BE2C (cell line): ENCODE measurements around the gene GK2.

ENCODE experiments used
- DNase-seq: peaks from one replicate; pipeline ENCODE4 v3.0.0-alpha.2; 2020
- H3K27me3 ChIP-seq: fragments of 250-450 bp; sonication (Bioruptor Pico); 2 replicates; pipeline ENCODE4 v1.5.1; 2020; ENCODE audit warnings: mild to moderate bottlenecking
- H3K36me3 ChIP-seq: fragments of 250-450 bp; sonication (Bioruptor Pico); 2 replicates; pipeline ENCODE4 v1.5.1; 2020; ENCODE audit warnings: mild to moderate bottlenecking
- H3K4me1 ChIP-seq: fragments of 250-450 bp; sonication (Bioruptor Pico); 2 replicates; pipeline ENCODE4 v1.5.1; 2020
- H3K4me3 ChIP-seq: 2 replicates; pipeline ENCODE4 v1.5.1; 2011; ENCODE audit warnings: low read depth, low read length
- H3K9me3 ChIP-seq: fragments of 250-450 bp; sonication (Bioruptor Pico); 2 replicates; pipeline ENCODE4 v1.5.1; 2020
- CTCF ChIP-seq: IDR thresholded peaks from 2 replicates; pipeline ENCODE4 v1.5.1; 2012; ENCODE audit warnings: mild to moderate bottlenecking, low read depth, low read length

Gene GK2

GRCh38 chr4:79399076-79399475, 9.0 kb downstream of the GK2 start:
- peaks cover 8% of the 10 kb centered on the region for H3K4me1 ChIP-seq
- no peak for DNase-seq
- H3K36me3 ChIP-seq = no peaks in the 10 kb centered on the region
- no peaks in the 10 kb centered on the region for H3K27me3 ChIP-seq
- TF ChIP-seq CTCF = no peak
- H3K9me3 ChIP-seq = no peaks in the 10 kb centered on the region
- no peak overlapping the region for H3K4me3 ChIP-seq

DNA sequence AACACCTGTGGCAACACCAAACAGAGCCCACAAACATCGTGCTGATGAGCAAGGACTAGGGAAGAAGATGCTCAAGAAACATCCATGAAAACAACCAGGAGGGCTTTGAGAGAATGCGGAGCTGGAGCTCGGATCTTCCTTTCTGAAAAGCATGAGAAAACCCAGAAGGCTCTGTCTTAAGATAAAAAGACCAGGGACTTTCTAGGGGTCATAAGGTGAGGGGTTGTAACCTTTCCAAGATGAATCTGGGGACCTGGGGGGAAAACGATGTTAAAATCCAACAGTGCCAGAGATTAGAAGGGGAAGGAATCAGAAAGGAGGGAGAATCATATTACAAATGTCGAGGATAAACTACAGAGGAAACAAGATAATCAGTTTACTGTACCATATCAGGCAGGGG, 10.1 kb downstream of the GK2 start:
- no peak for DNase-seq
- TF ChIP-seq CTCF = no peak
- H3K4me3 ChIP-seq = no peak overlapping the region
- H3K36me3 ChIP-seq = no peaks in the 10 kb centered on the region
- H3K27me3 ChIP-seq = no peaks in the 10 kb centered on the region
- peaks cover 8% of the 10 kb centered on the region for H3K4me1 ChIP-seq
- no peaks in the 10 kb centered on the region for H3K9me3 ChIP-seq

DNA sequence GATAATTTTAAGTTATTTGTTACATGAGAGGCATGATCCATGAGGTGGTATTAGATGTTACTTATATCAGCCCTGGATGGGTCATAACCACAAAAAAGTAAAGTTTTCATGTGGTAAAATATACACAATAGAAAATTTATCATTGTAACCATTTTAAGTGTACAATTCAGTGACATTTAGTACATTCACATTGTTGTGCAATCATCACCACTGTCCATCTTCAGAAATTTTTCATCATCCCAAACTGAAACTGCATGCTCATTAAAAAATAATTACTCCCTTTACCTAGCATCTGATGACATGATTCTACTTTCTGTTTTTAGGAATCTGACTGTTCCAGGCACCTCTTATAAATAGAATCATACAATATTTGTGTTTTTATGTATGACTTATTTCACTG, 11.2 kb downstream of the GK2 start:
- no peak for TF ChIP-seq CTCF
- DNase-seq = no peak
- Histone ChIP-seq H3K4me3 (no peak overlapping the region), H3K27me3 (no peaks in the 10 kb centered on the region), H3K9me3 (no peaks in the 10 kb centered on the region), H3K4me1 (peaks cover 5% of the 10 kb centered on the region), H3K36me3 (no peaks in the 10 kb centered on the region)

DNA sequence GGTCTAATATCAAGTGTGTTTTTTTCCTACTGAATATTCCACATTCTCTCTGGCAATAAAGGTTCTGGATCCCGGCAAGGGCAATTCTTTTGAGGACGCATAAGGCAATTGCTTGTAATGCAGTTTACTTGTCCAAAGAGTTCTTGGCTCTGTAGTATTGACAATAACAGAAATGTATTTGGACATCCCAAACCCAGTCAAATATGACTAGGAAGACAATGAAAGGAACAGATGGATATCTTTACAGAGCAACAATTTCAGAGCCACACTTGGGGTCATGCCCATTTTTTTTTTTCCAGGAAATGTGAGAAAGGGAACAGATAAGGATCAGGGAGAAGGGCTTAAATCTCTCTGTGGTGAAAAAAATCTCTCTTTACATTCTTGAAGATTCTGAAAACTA, 12.2 kb downstream of the GK2 start:
- H3K36me3 ChIP-seq = no peaks in the 10 kb centered on the region
- no peak overlapping the region for H3K4me3 ChIP-seq
- H3K27me3 ChIP-seq = no peaks in the 10 kb centered on the region
- DNase-seq = no peak
- no peak for TF ChIP-seq CTCF
- peaks cover 3% of the 10 kb centered on the region; the same call in 1 of the 2 replicates for H3K4me1 ChIP-seq
- H3K9me3 ChIP-seq = no peaks in the 10 kb centered on the region

GRCh38 chr4:79390890-79391289, 17.1 kb downstream of the GK2 start:
- H3K4me3 ChIP-seq = no peak overlapping the region
- TF ChIP-seq CTCF = no peak
- no peaks in the 10 kb centered on the region for H3K9me3 ChIP-seq
- H3K27me3 ChIP-seq = no peaks in the 10 kb centered on the region
- no peak for DNase-seq
- no peaks in the 10 kb centered on the region for H3K36me3 ChIP-seq
- peaks cover 4% of the 10 kb centered on the region; the same call in 1 of the 2 replicates for H3K4me1 ChIP-seq

DNA sequence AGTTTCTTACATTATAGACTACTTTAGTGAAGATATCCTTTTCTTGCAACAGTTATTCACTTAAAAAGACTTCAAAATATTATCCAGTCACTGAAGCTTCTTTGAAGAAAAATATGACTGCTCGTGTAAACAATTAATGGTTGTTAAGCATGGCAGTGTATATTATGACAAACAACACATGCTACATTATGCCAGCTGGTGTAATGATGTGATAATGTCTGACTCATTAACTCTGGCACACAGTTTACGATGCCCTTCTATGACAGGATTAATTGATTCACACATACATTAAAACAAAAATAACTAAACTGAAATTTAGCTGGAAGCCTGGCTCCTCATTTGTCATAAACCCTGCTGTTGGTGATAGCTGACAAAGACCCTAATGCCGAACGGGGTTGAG, 22.4 kb downstream of the GK2 start:
- TF ChIP-seq CTCF = no peak
- H3K4me1 ChIP-seq = no peaks in the 10 kb centered on the region; the same call in 1 of the 2 replicates
- H3K27me3 ChIP-seq = no peaks in the 10 kb centered on the region
- H3K9me3 ChIP-seq = no peaks in the 10 kb centered on the region
- H3K4me3 ChIP-seq = no peak overlapping the region
- no peaks in the 10 kb centered on the region for H3K36me3 ChIP-seq
- no peak for DNase-seq
